ENCODE results near the gene NELFA.

The NELFA gene

GRCh38 chr4:1982124-1983052 lies 26.4 kb downstream of the NELFA start:
- TF ChIP-seq CTCF (conservative IDR thresholded peaks at IDR 0.05; ENCODE audit: control insufficient read depth, insufficient read depth, low read depth, low read length): no peak
- no peak overlapping the region for H3K4me3 ChIP-seq (ENCODE audit: control insufficient read depth, low read depth, low read length)
- no peak for DNase-seq (ENCODE audit: low read depth)

GRCh38 chr4:1981251-1982058 lies 27.3 kb downstream of the NELFA start:
- DNase-seq (ENCODE audit: low read depth): peak; percentile 34
- no peak overlapping the region for H3K4me3 ChIP-seq (ENCODE audit: control insufficient read depth, low read depth, low read length)
- no peak for TF ChIP-seq CTCF (conservative IDR thresholded peaks at IDR 0.05; ENCODE audit: control insufficient read depth, insufficient read depth, low read depth, low read length)

- no peak for DNase-seq (ENCODE audit: low read depth)
These were observed 28.2 kb downstream of the NELFA start for GRCh38 chr4:1980561-1981041.

GRCh38 chr4:1979477-1980196 lies 29.1 kb downstream of the NELFA start:
- DNase-seq (ENCODE audit: low read depth): no peak
- TF ChIP-seq CTCF (conservative IDR thresholded peaks at IDR 0.05; ENCODE audit: control insufficient read depth, insufficient read depth, low read depth, low read length): no peak
- no peak overlapping the region for H3K4me3 ChIP-seq (ENCODE audit: control insufficient read depth, low read depth, low read length)

More at GRCh38 chr4:1980561-1981041, 28.2 kb downstream of the NELFA start:
- TF ChIP-seq CTCF (conservative IDR thresholded peaks at IDR 0.05; ENCODE audit: control insufficient read depth, insufficient read depth, low read depth, low read length): no peak
- no peak overlapping the region for H3K4me3 ChIP-seq (ENCODE audit: control insufficient read depth, low read depth, low read length)

GRCh38 chr4:1978741-1979476 lies 29.9 kb downstream of the NELFA start:
- H3K4me3 ChIP-seq (ENCODE audit: control insufficient read depth, low read depth, low read length): no peak overlapping the region
- TF ChIP-seq CTCF (conservative IDR thresholded peaks at IDR 0.05; ENCODE audit: control insufficient read depth, insufficient read depth, low read depth, low read length): no peak
- no peak for DNase-seq (ENCODE audit: low read depth)

Measured in fibroblast of mammary gland (primary cell).